ENCODE measurements around the gene HTR1D. TPM values are rescaled to one million over a fixed set of nuclear protein-coding genes. Genes with fewer than 3 reads are reported as not detected.

The HTR1D gene, protein sequence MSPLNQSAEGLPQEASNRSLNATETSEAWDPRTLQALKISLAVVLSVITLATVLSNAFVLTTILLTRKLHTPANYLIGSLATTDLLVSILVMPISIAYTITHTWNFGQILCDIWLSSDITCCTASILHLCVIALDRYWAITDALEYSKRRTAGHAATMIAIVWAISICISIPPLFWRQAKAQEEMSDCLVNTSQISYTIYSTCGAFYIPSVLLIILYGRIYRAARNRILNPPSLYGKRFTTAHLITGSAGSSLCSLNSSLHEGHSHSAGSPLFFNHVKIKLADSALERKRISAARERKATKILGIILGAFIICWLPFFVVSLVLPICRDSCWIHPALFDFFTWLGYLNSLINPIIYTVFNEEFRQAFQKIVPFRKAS
- 1.4 TPM in 2 replicates for total RNA-seq

DNA sequence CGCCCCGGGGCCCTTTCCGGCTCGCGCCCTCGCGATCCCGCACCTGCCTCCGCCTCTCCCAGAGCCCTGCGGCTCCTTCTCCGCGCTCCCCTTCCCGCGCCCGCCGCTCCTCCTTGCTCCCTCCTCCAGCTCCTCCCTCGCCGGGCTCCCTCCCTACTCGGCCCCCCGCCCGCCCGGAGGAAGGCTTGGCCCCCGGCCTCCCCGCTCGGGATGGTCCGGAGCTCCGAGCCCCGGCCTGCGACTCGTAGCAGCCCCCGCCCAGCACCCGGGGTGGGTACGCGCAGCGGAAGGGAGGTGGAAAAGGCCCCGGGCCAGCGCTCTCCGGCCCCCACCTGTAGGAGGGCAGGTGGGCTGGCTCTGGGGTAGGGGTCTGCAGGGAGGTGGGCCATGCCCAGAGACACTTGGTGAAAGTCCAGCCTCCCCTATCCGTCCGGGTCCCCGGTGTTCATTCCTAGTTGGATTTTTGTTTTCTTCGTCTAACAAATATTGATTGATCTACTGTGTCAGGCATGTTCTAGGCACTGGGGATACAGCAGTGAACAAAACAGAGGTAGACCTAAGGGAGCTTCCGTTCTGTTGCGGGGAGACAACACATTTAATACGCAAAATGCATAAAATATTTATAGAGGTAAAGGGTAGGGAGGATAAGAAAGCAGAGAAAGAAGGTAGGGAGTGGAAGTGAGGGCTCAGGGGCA lies at the start of gene HTR1D:
Gene HTR1D (minus strand): TSS at position 82 of the 695 bp plus-strand sequence. CDS start 23,283 bp downstream, outside the sequence.

DNA sequence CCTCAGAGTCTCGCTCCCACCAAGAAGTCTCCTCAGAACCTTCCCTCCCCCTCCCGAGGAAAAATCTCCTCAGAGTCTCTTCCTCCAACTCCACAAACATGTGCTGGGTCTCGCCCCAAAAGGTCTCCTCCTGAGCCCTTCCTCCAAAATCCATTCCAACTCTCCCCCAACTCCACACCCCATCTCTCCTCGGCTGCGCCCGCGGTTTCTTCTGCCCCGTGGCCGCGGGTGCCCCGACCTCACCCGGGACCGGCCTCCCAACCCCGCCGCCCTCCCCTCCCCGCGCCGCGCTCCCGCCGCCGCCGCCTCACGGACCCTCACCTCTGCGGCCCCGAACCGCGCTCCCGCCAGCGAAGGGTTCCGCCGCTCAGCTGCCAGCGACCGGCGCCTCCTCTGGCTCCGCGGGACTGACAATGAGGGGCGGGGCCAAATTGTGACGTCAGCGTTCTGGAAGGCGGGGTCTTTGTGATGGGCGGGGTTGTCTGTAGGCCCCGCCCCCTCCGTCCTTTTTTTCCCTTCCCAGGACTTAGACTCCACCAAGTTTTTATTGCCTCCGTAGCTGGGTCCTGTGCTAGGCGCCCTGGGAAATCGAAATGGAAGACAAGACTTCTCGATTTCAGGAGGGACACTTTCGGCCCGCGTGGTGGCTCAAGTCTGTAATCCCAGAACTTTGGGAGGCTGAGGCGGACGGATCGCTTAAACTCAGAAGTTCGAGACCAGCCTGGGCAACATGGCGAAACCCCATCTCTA lies 48.7 kb downstream of the HTR1D start, which contains the start of gene LUZP1:
Gene LUZP1 (minus strand): TSS at position 412 of the 750 bp plus-strand sequence.

Other genes starting within 250 kb of the HTR1D start
- not detected in 2 replicates for gene LACTBL1, start 244.6 kb downstream of the HTR1D start, total RNA-seq
- not detected in 2 replicates for gene TEX46, start 201.7 kb downstream of the HTR1D start, total RNA-seq
- gene KDM1A, start 198.0 kb downstream of the HTR1D start, total RNA-seq = 82.4 and 86.8 TPM in 2 replicates
- gene LUZP1, start 48.6 kb downstream of the HTR1D start, total RNA-seq = 49.2 and 53.4 TPM in 2 replicates
- gene HNRNPR, start 126.8 kb upstream of the HTR1D start, total RNA-seq = 90.4 and 102 TPM in 2 replicates
- gene ZNF436, start 152.3 kb upstream of the HTR1D start, total RNA-seq = 8.1 and 8.9 TPM in 2 replicates
- gene TCEA3, start 207.2 kb upstream of the HTR1D start, total RNA-seq = 0.40 and 0.44 TPM in 2 replicates

All from mammary microvascular endothelial cell (primary cell).